Measurements from ENCODE around the gene PRRC2B. TPM values are rescaled to one million over a fixed set of nuclear protein-coding genes. Genes with fewer than 3 reads are reported as not detected.

Gene PRRC2B
- total and polyA plus RNA-seq, 9 donors = 86.7 to 319 (median 234) TPM

DNA sequence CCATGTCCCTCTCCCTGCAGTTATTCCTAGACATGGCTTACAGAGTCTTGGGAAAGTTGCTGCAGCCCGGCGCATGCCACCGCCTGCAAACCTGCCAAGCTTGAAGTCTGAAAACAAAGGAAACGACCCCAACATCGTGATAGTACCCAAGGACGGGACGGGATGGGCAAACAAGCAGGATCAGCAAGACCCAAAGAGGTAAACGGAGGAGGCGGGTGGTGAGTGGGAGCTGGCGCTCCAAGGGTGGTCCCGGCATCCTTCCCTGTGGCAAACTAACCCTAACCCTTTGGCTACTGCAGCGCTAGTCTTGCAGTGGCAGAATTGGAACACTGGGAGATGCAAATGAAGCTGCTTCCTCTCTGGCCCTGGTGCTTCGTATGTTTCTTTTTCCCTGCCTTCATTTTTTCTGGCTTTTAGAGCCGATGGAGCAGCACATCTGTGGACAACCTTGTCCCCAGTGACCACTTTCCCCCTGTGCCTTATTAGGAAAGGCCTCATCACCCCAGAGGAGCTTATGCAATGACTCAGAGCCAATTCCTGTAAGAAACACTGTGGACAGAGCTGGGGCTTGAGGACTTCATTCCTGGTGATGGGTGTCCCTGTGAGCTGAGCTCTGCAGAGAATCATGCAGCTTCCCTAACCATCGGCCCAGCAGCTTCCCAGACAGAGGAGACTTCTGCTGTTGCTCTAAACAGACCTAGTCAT, 38.9 kb downstream of the PRRC2B start:
- H3K4me3 ChIP-seq = no peak overlapping the region
- H3K27me3 ChIP-seq = no peaks in the 10 kb centered on the region
- WGBS, 3 donors = 25 to 61% (median 50%) methylated on average over 15 of the region's 15 CpGs
- no peak for TF ChIP-seq EP300 (IDR thresholded peaks at IDR 0.05)
- no peak for TF ChIP-seq POLR2A (IDR thresholded peaks at IDR 0.05)
- TF ChIP-seq, protein P1, sequence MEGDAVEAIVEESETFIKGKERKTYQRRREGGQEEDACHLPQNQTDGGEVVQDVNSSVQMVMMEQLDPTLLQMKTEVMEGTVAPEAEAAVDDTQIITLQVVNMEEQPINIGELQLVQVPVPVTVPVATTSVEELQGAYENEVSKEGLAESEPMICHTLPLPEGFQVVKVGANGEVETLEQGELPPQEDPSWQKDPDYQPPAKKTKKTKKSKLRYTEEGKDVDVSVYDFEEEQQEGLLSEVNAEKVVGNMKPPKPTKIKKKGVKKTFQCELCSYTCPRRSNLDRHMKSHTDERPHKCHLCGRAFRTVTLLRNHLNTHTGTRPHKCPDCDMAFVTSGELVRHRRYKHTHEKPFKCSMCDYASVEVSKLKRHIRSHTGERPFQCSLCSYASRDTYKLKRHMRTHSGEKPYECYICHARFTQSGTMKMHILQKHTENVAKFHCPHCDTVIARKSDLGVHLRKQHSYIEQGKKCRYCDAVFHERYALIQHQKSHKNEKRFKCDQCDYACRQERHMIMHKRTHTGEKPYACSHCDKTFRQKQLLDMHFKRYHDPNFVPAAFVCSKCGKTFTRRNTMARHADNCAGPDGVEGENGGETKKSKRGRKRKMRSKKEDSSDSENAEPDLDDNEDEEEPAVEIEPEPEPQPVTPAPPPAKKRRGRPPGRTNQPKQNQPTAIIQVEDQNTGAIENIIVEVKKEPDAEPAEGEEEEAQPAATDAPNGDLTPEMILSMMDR (IDR thresholded peaks at IDR 0.05) = no peak
- H3K36me3 ChIP-seq = no peaks in the 10 kb centered on the region
- H3K9me3 ChIP-seq = no peaks in the 10 kb centered on the region
- H3K27ac ChIP-seq = no peak overlapping the region
- H3K4me1 ChIP-seq (ENCODE audit: insufficient read depth) = peaks cover 25% of the 10 kb centered on the region
- DNase-seq = peak in 1 of 5 donors; percentile 26
- intact Hi-C loops (cut with DNase I) = no loop called here

DNA sequence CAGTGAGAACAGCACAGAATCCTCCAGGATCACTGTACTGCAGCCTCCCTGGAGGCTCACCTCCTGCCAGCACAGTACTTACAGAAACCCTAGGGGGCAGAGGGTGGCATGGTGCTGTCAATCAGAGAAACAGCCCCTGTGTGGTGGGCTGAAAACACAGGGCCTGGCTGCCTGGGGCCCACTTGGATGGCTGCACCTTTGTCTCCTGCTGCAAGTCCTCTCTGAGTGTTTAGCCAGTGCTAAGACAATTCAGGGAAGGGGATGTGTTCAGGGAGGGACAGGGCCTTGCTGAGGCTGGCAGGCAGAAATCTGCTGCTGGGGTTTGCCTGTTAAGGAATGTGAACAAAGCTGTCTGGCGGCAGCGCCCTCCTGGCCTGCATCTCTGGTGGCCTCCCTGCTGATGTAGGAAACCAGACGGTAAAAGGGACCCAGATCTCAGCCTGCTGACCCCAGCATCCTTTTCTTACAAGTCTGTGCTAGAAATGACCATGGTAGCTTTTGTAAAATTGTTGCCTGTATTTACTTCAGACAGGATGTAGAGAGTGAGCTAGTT, 39.5 kb downstream of the PRRC2B start:
- peak in 1 of 5 donors; percentile 16 for DNase-seq
- no peaks in the 10 kb centered on the region for H3K9me3 ChIP-seq
- intact Hi-C loops (cut with DNase I) = no loop called here
- TF ChIP-seq POLR2A (IDR thresholded peaks at IDR 0.05) (no peak), EP300 (IDR thresholded peaks at IDR 0.05) (no peak)
- TF ChIP-seq, protein P1 (IDR thresholded peaks at IDR 0.05) = no peak
- H3K36me3 ChIP-seq = no peaks in the 10 kb centered on the region
- no peak overlapping the region for H3K4me3 ChIP-seq
- H3K27me3 ChIP-seq = no peaks in the 10 kb centered on the region
- H3K4me1 ChIP-seq (ENCODE audit: insufficient read depth) = peaks cover 25% of the 10 kb centered on the region
- no peak overlapping the region for H3K27ac ChIP-seq
- WGBS, 3 donors = 46 to 70% (median 60%) methylated on average over 3 of the region's 3 CpGs

DNA sequence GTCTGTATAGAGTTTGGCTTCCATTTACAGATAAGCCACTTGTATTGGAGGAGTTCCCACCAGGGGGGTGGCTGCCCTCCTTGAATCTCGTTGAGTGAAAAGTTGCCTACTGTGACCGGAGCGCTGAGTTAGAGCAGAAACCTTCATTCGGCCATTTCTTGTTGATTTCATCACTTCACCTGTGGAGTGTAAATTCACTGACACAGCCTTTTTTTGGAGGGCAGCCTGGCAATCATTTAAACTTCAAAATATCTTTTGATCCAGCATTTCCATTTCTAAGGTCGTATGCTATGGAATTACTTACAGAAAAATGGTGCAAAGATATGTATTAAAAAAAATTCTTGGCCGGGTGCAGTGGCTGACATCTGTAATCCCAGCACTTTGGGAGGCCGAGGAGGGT, 40.8 kb downstream of the PRRC2B start:
- Histone ChIP-seq H3K9me3 (no peaks in the 10 kb centered on the region), H3K4me3 (no peak overlapping the region), H3K36me3 (no peaks in the 10 kb centered on the region), H3K4me1 (ENCODE audit: insufficient read depth) (peaks cover 16% of the 10 kb centered on the region), H3K27ac (no peak overlapping the region), H3K27me3 (no peaks in the 10 kb centered on the region)
- intact Hi-C loops (cut with DNase I) = no loop called here
- DNase-seq = peak in 1 of 5 donors; percentile 9
- WGBS, 3 donors = 77 to 82% (median 80%) methylated on average over 7 of the region's 7 CpGs
- TF ChIP-seq POLR2A (IDR thresholded peaks at IDR 0.05) (no peak), EP300 (IDR thresholded peaks at IDR 0.05) (no peak)
- TF ChIP-seq, protein P1 (IDR thresholded peaks at IDR 0.05) = no peak

DNA sequence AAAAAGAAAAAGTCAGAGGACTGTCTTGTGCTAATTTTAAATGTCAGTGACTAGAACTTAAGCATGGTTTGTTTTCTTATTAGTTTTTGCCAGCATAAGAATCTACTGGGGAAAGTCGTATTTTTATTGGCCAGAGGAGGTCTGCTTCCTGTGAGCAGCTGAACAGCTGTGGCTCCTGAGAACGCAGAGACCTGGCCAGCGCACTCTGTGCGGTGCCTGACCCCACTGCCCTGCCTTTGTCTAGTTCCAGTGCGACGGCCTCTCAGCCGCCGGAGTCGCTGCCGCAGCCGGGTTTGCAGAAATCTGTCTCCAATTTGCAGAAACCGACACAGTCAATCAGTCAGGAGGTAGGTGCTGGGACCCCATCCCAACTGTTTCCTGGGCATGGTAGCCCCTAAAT, 42.5 kb downstream of the PRRC2B start:
- Histone ChIP-seq H3K27ac (no peak overlapping the region), H3K4me3 (no peak overlapping the region), H3K9me3 (no peaks in the 10 kb centered on the region), H3K36me3 (no peaks in the 10 kb centered on the region), H3K4me1 (ENCODE audit: insufficient read depth) (peaks cover 11% of the 10 kb centered on the region), H3K27me3 (no peaks in the 10 kb centered on the region)
- peak in 1 of 5 donors; percentile 56 for DNase-seq
- WGBS, 3 donors = 9 to 29% (median 15%) methylated on average over 12 of the region's 12 CpGs
- TF ChIP-seq, protein P1 (IDR thresholded peaks at IDR 0.05) = no peak
- no peak for TF ChIP-seq EP300 (IDR thresholded peaks at IDR 0.05)
- no peak for TF ChIP-seq POLR2A (IDR thresholded peaks at IDR 0.05)
- intact Hi-C loops (cut with DNase I) = no loop called here

All from ovary (tissue), 9 donors.